Prostate gland (tissue), 2 donors: Measurements from ENCODE around the gene PALM. TPM values are rescaled to one million over a fixed set of nuclear protein-coding genes. Genes with fewer than 3 reads are reported as not detected.
A peak's percentile ranks its signal among the peaks of the same experiment; 100 is the strongest.

Experiments used
- DNase-seq: peaks from one replicate; pipeline ENCODE4 v3.0.0-alpha.2; 2019; ENCODE audit warnings: low spot score
- H3K27ac ChIP-seq, 2 donors: fragments of 200-600 bp; sonication (generic); 2 replicates each; pipeline ENCODE4 v1.5.1; 2017 to 2019
- H3K27me3 ChIP-seq: fragments of 200-600 bp; sonication (generic); replicated peaks from 2 replicates; pipeline ENCODE4 v1.5.1; 2019; ENCODE audit not compliant: insufficient read depth
- H3K36me3 ChIP-seq, 2 donors: fragments of 200-600 bp; sonication (generic); 1 replicate in 1 of 2; 2 replicates in 1 of 2; pipeline versions ENCODE4 v1.5.1 to v1.8.1; 2017 to 2019
- H3K4me1 ChIP-seq: fragments of 200-600 bp; sonication (generic); replicated peaks from 2 replicates; pipeline ENCODE4 v1.5.1; 2019
- H3K4me3 ChIP-seq, 2 donors: fragments of 200-600 bp; sonication (generic); 2 replicates each; pipeline ENCODE4 v1.5.1; 2017 to 2019
- H3K9me3 ChIP-seq: fragments of 200-600 bp; sonication (generic); 2 replicates; pipeline ENCODE4 v1.5.1; 2017
- CTCF ChIP-seq, 4 experiments: fragments of 200-600 bp in 2 of 4; fragments of 450-650 bp in 2 of 4; sonication (generic) in 2 of 4; IDR thresholded peaks; 1 replicate in 3 of 4; 2 replicates in 1 of 4; pipeline ENCODE4 v1.5.1; 2016 to 2019; ENCODE audit warnings: antibody characterized with exemption in 4 of 4, mild to moderate bottlenecking in 2 of 4, moderate library complexity in 2 of 4
- POLR2A ChIP-seq: fragments of 450-650 bp; IDR thresholded peaks from one replicate; pipeline ENCODE4 v1.6.1; 2016; ENCODE audit warnings: antibody characterized with exemption, mild to moderate bottlenecking
- POLR2AphosphoS5 ChIP-seq: sonication (generic); formaldehyde crosslinking; IDR thresholded peaks from one replicate; pipeline ENCODE4 v1.6.1; 2017; ENCODE audit warnings: antibody characterized with exemption
- WGBS: methylation state at CpG from one replicate; pipeline ENCODE4 v1.1.5; 2018; 5-methylcytosine and 5-hydroxymethylcytosine counted together
- intact Hi-C: fragments of 100-400 bp; cut with DNase I; formaldehyde crosslinking; loops from one replicate; pipeline ENCODE4 v1.14.2; 2022
- total RNA-seq, 2 donors: library from RNA; depleted of rRNA; stranded (reverse); fragments of >200 nt; gene quantifications; one replicate each; pipeline ENCODE4 v1.1.0, GENCODE V29; 2016

PALM gene
- total RNA-seq, 2 donors from 2014 or later = 40.9 to 58.7 TPM

- peak overlapping the region; percentile 5 to 17 for H3K4me3 ChIP-seq
- TF ChIP-seq POLR2AphosphoS5 (no peak), CTCF (IDR thresholded peaks at IDR 0.05) (no peak), POLR2A (no peak)
- H3K36me3 ChIP-seq = no peaks in the 10 kb centered on the region
- H3K27me3 ChIP-seq = no peaks in the 10 kb centered on the region
- H3K9me3 ChIP-seq = no peaks in the 10 kb centered on the region
- peak overlapping the region in 1 of 2 donors; percentile 38 for H3K27ac ChIP-seq
- 72% methylated on average over 30 of the region's 30 CpGs for WGBS
- peaks cover 5% of the 10 kb centered on the region for H3K4me1 ChIP-seq
- DNase-seq = no peak
- intact Hi-C loops = no loop called here
These were observed 74.3 kb downstream of the PALM start for GRCh38 chr19:782878-783668.

- no peak overlapping the region for H3K4me3 ChIP-seq
- H3K27me3 ChIP-seq = no peaks in the 10 kb centered on the region
- H3K4me1 ChIP-seq = peaks cover 5% of the 10 kb centered on the region
- TF ChIP-seq POLR2AphosphoS5 = no peak
- TF ChIP-seq POLR2A = no peak
- TF ChIP-seq CTCF (IDR thresholded peaks at IDR 0.05) = no peak
- no peak for DNase-seq
- intact Hi-C loops = no loop called here
- no peaks in the 10 kb centered on the region for H3K9me3 ChIP-seq
- H3K36me3 ChIP-seq = no peaks in the 10 kb centered on the region
- H3K27ac ChIP-seq = no peak overlapping the region
- WGBS = 63% methylated on average over 13 of the region's 13 CpGs
These were observed 75.8 kb downstream of the PALM start for GRCh38 chr19:784541-784940.

DNA sequence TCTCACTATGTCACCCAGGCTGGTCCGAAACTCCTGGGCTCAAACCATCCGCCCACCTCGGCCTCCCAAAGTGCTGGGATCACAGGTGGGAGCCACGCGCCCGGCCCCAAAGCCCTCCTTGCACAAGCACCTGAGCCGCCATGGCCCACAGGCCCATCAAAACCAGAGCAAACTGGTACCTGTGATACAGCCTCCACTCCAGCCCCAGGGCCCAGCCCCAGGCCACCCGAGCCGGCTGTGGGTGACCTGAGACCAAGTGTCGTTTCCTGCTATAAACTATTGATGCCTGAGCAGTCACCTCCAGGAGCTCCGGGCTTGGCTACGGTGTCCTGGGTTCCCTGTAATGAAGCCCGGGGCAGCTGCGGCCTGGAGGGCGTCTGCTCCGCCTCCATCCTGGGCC, 78.8 kb downstream of the PALM start:
- WGBS = 89% methylated on average over 16 of the region's 16 CpGs
- DNase-seq = no peak
- Histone ChIP-seq H3K4me1 (peaks cover under 1% of the 10 kb centered on the region), H3K27me3 (no peaks in the 10 kb centered on the region), H3K36me3 (no peaks in the 10 kb centered on the region), H3K27ac (no peak overlapping the region), H3K9me3 (no peaks in the 10 kb centered on the region), H3K4me3 (no peak overlapping the region)
- no peak for TF ChIP-seq POLR2A
- no peak for TF ChIP-seq CTCF (IDR thresholded peaks at IDR 0.05)
- no peak for TF ChIP-seq POLR2AphosphoS5
- intact Hi-C loops = no loop called here

- no peaks in the 10 kb centered on the region for H3K4me1 ChIP-seq
- DNase-seq = no peak
- H3K36me3 ChIP-seq = no peaks in the 10 kb centered on the region
- no peak for TF ChIP-seq POLR2A
- no peak for TF ChIP-seq CTCF (IDR thresholded peaks at IDR 0.05)
- no peak for TF ChIP-seq POLR2AphosphoS5
- no peaks in the 10 kb centered on the region for H3K27me3 ChIP-seq
- H3K27ac ChIP-seq = no peak overlapping the region
- WGBS = 56% methylated on average over 5 of the region's 11 CpGs
- intact Hi-C loops = no loop called here
- no peak overlapping the region for H3K4me3 ChIP-seq
- no peaks in the 10 kb centered on the region for H3K9me3 ChIP-seq
These were observed 79.9 kb downstream of the PALM start for GRCh38 chr19:788686-788982.
